HG03196 (cell line): ENCODE data around the gene SCIN.
"Not testable (repeated sequence)": the region's sequence is repeated elsewhere in the genome, so short reads cannot be mapped to it uniquely, and the experiment has no call there.

ENCODE experiments used
- ATAC-seq: cut with Tn5 transposase; IDR thresholded peaks from one replicate; pipeline ENCODE4 v1.9.1; 2021; ENCODE audit not compliant: unreplicated experiment

Gene SCIN

GRCh38 chr7:12645212-12645611 lies 74.7 kb downstream of the SCIN start:
- not testable (repeated sequence) for ATAC-seq

GRCh38 chr7:12646139-12646538 lies 75.6 kb downstream of the SCIN start:
- no peak for ATAC-seq

GRCh38 chr7:12647364-12648219 lies 77.1 kb downstream of the SCIN start:
- ATAC-seq, result no peak

- ATAC-seq, result no peak
Measured at GRCh38 chr7:12648704-12649261, 78.3 kb downstream of the SCIN start.

- ATAC-seq, result no peak
Measured at GRCh38 chr7:12649348-12649747, 78.8 kb downstream of the SCIN start.

- no peak for ATAC-seq
Measured at GRCh38 chr7:12650080-12650479, 79.6 kb downstream of the SCIN start.

GRCh38 chr7:12653110-12653509 lies 82.6 kb downstream of the SCIN start:
- ATAC-seq, result no peak

GRCh38 chr7:12653518-12653917 lies 83.0 kb downstream of the SCIN start:
- ATAC-seq, result no peak

GRCh38 chr7:12655161-12655560 lies 84.6 kb downstream of the SCIN start:
- ATAC-seq, result no peak

GRCh38 chr7:12660423-12660822 lies 89.9 kb downstream of the SCIN start:
- not testable (repeated sequence) for ATAC-seq

GRCh38 chr7:12660986-12661385 lies 90.5 kb downstream of the SCIN start:
- not testable (repeated sequence) for ATAC-seq

GRCh38 chr7:12661581-12661980 lies 91.1 kb downstream of the SCIN start:
- ATAC-seq, result no peak

GRCh38 chr7:12670000-12670729 lies 99.6 kb downstream of the SCIN start:
- no peak for ATAC-seq

- ATAC-seq, result no peak
Measured at GRCh38 chr7:12670743-12671520, 100.4 kb downstream of the SCIN start.

- not testable (repeated sequence) for ATAC-seq
Measured at GRCh38 chr7:12673436-12673835, 102.9 kb downstream of the SCIN start.

GRCh38 chr7:12674053-12674452 lies 103.5 kb downstream of the SCIN start:
- ATAC-seq, result no peak

- ATAC-seq, result no peak
Measured at GRCh38 chr7:12674861-12675260, 104.3 kb downstream of the SCIN start.

GRCh38 chr7:12683678-12684585 lies 113.4 kb downstream of the SCIN start:
- ATAC-seq, result no peak

GRCh38 chr7:12684733-12685132 lies 114.2 kb downstream of the SCIN start:
- ATAC-seq, result no peak

- no peak for ATAC-seq
Measured at GRCh38 chr7:12685550-12685949, 115.0 kb downstream of the SCIN start.
